ENCODE measurements around the gene MCC.

The MCC gene

DNA sequence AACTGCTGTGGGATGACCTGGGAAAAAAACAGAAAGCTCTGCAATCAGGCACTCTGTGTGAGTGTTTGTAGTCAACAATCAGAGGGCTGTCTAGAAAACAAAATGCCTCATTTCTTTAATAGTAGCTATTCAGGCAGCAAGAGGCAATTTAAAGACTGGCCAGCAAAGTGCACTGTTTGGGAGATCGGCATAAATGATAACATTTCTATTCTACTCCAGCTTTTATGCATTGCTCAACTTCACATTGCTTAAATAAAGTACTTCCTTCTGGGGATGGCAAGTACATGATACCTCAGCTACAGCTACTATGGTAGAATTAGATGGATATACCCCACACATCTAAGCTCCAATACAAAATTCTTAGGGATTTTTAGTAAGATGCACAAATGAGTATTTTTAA is 318.5 kb downstream of the MCC start:
- no peak overlapping the region for H4K12ac ChIP-seq (ENCODE audit: low read depth, low read length)

DNA sequence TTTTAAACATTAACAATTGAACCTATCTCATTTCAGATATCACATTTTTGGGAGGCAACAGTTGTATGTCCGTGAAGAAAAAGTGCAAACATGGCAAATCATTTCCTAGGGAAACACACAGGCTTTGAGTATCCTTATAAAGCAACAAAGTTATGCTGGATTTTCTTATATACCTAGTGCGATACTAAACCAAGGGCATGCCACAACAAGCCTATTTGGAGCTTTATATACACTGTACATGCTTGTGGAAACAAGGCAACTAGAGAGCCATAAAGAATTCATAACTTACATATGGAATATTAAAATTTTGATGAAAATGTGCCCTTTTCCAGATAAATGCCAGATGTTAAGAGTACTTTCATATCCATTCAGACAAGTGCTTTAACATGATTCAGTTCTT is 320.3 kb downstream of the MCC start:
- Histone ChIP-seq H3K4ac (ENCODE audit: low read depth, low read length) (no peak overlapping the region), H3K79me2 (ENCODE audit: control insufficient read depth, insufficient read depth, low read length, poor library complexity) (no peaks in the 10 kb centered on the region), H3K36me3 (ENCODE audit: control insufficient read depth in 1 of 2, insufficient read depth in 2 of 2, low read length in 2 of 2) (no peaks in the 10 kb centered on the region), H4K91ac (ENCODE audit: low read depth, low read length) (no peak overlapping the region), H4K8ac (ENCODE audit: low read depth, low read length) (no peak overlapping the region), H3K18ac (ENCODE audit: low read length) (no peak overlapping the region), H3K4me2 (ENCODE audit: low read length) (no peak overlapping the region), H2AFZ (ENCODE audit: insufficient read depth, low read length, poor library complexity) (no peak overlapping the region), H2BK12ac (ENCODE audit: low read length) (no peak overlapping the region), H2AK5ac (ENCODE audit: low read length) (no peak overlapping the region), H2BK120ac (ENCODE audit: insufficient read depth, low read length, poor library complexity) (no peak overlapping the region), H2BK5ac (ENCODE audit: low read depth, low read length, poor library complexity) (no peak overlapping the region), H3K79me1 (ENCODE audit: low read length) (no peaks in the 10 kb centered on the region), H3K9ac (ENCODE audit: low read length) (no peak overlapping the region), H4K12ac (ENCODE audit: low read depth, low read length) (no peak overlapping the region), H3K27me3 (ENCODE audit: insufficient read depth, low read length) (no peaks in the 10 kb centered on the region), H3K4me3 (ENCODE audit: low read depth, low read length) (no peak overlapping the region), H3K14ac (ENCODE audit: low read length) (no peak overlapping the region), H3K9me3 (ENCODE audit: insufficient read depth, low read depth, low read length) (no peaks in the 10 kb centered on the region), H3K23ac (ENCODE audit: low read length) (no peak overlapping the region), H3K27ac (ENCODE audit: low read depth, low read length) (no peak overlapping the region), H3K4me1 (ENCODE audit: control insufficient read depth in 1 of 2, insufficient read depth in 2 of 2, low read length in 2 of 2) (peaks cover 0 to 4% of the 10 kb centered on the region in 2 experiments)
- WGBS (ENCODE audit: extremely low coverage, insufficient coverage, insufficient read length) = no CpG with 5 or more reads among the region's 2 CpGs
- DNase-seq = no peak

More for the DNA sequence above, 318.5 kb downstream of the MCC start:
- no peak overlapping the region for H2BK120ac ChIP-seq (ENCODE audit: insufficient read depth, low read length, poor library complexity)
- no peak overlapping the region for H4K91ac ChIP-seq (ENCODE audit: low read depth, low read length)
- no peak overlapping the region for H3K27ac ChIP-seq (ENCODE audit: low read depth, low read length)
- H3K79me2 ChIP-seq (ENCODE audit: control insufficient read depth, insufficient read depth, low read length, poor library complexity) = no peaks in the 10 kb centered on the region
- no peaks in the 10 kb centered on the region for H3K27me3 ChIP-seq (ENCODE audit: insufficient read depth, low read length)
- H2AK5ac ChIP-seq (ENCODE audit: low read length) = no peak overlapping the region
- no CpG with 5 or more reads among the region's 1 CpG for WGBS (ENCODE audit: extremely low coverage, insufficient coverage, insufficient read length)
- H3K23ac ChIP-seq (ENCODE audit: low read length) = no peak overlapping the region
- peaks cover 0 to 4% of the 10 kb centered on the region in 2 experiments for H3K4me1 ChIP-seq (ENCODE audit: control insufficient read depth in 1 of 2, insufficient read depth in 2 of 2, low read length in 2 of 2)
- H3K4me2 ChIP-seq (ENCODE audit: low read length) = no peak overlapping the region
- H4K8ac ChIP-seq (ENCODE audit: low read depth, low read length) = no peak overlapping the region
- no peak overlapping the region for H2AFZ ChIP-seq (ENCODE audit: insufficient read depth, low read length, poor library complexity)
- no peaks in the 10 kb centered on the region for H3K9me3 ChIP-seq (ENCODE audit: insufficient read depth, low read depth, low read length)
- no peaks in the 10 kb centered on the region for H3K36me3 ChIP-seq (ENCODE audit: control insufficient read depth in 1 of 2, insufficient read depth in 2 of 2, low read length in 2 of 2)
- H3K4me3 ChIP-seq (ENCODE audit: low read depth, low read length) = no peak overlapping the region
- no peak overlapping the region for H2BK5ac ChIP-seq (ENCODE audit: low read depth, low read length, poor library complexity)
- no peak overlapping the region for H3K18ac ChIP-seq (ENCODE audit: low read length)
- no peaks in the 10 kb centered on the region for H3K79me1 ChIP-seq (ENCODE audit: low read length)
- no peak overlapping the region for H3K4ac ChIP-seq (ENCODE audit: low read depth, low read length)
- no peak overlapping the region for H3K9ac ChIP-seq (ENCODE audit: low read length)
- no peak overlapping the region for H2BK12ac ChIP-seq (ENCODE audit: low read length)
- no peak overlapping the region for H3K14ac ChIP-seq (ENCODE audit: low read length)
- DNase-seq = peak in 1 of 2 donors; percentile 38

DNA sequence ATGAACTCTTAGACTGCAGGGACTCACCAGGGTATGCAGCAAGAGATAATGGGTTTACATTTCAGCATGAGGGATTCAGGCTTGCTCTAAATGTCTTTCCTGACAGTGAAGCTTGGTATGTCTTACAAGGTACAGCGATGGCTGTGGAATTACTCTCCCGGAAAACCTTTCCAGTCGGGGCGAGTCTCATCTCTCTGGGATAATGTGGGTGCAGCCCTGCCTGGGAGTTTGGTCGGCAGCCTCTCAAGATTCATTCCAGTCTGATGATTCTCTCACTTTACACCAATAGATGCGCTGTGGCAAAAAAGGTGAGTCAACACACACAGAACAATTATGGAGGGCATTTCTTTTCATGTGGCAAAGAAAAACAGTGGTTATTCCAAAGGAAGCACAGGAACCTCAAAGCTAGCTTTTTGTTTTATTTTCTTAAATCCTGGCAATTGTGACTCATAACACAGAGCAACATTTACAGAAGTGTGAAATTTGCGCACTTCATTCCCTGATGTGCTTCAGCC is 321.3 kb downstream of the MCC start:
- no peak overlapping the region for H2BK12ac ChIP-seq (ENCODE audit: low read length)
- no peaks in the 10 kb centered on the region for H3K79me2 ChIP-seq (ENCODE audit: control insufficient read depth, insufficient read depth, low read length, poor library complexity)
- no peak overlapping the region for H4K8ac ChIP-seq (ENCODE audit: low read depth, low read length)
- no peak overlapping the region for H4K91ac ChIP-seq (ENCODE audit: low read depth, low read length)
- no peaks in the 10 kb centered on the region for H3K9me3 ChIP-seq (ENCODE audit: insufficient read depth, low read depth, low read length)
- H3K14ac ChIP-seq (ENCODE audit: low read length) = no peak overlapping the region
- H3K4me2 ChIP-seq (ENCODE audit: low read length) = no peak overlapping the region
- no CpG with 5 or more reads among the region's 7 CpGs for WGBS (ENCODE audit: extremely low coverage, insufficient coverage, insufficient read length)
- no peaks in the 10 kb centered on the region for H3K27me3 ChIP-seq (ENCODE audit: insufficient read depth, low read length)
- no peaks in the 10 kb centered on the region for H3K79me1 ChIP-seq (ENCODE audit: low read length)
- peaks cover 0 to 4% of the 10 kb centered on the region in 2 experiments for H3K4me1 ChIP-seq (ENCODE audit: control insufficient read depth in 1 of 2, insufficient read depth in 2 of 2, low read length in 2 of 2)
- H3K18ac ChIP-seq (ENCODE audit: low read length) = no peak overlapping the region
- H4K12ac ChIP-seq (ENCODE audit: low read depth, low read length) = no peak overlapping the region
- no peak overlapping the region for H3K4me3 ChIP-seq (ENCODE audit: low read depth, low read length)
- peak; percentile 59 to 61 for DNase-seq
- no peak overlapping the region for H3K23ac ChIP-seq (ENCODE audit: low read length)
- H2BK120ac ChIP-seq (ENCODE audit: insufficient read depth, low read length, poor library complexity) = no peak overlapping the region
- H3K27ac ChIP-seq (ENCODE audit: low read depth, low read length) = no peak overlapping the region
- H3K4ac ChIP-seq (ENCODE audit: low read depth, low read length) = no peak overlapping the region
- H3K36me3 ChIP-seq (ENCODE audit: control insufficient read depth in 1 of 2, insufficient read depth in 2 of 2, low read length in 2 of 2) = no peaks in the 10 kb centered on the region
- H2BK5ac ChIP-seq (ENCODE audit: low read depth, low read length, poor library complexity) = no peak overlapping the region
- no peak overlapping the region for H2AFZ ChIP-seq (ENCODE audit: insufficient read depth, low read length, poor library complexity)
- H3K9ac ChIP-seq (ENCODE audit: low read length) = no peak overlapping the region
- no peak overlapping the region for H2AK5ac ChIP-seq (ENCODE audit: low read length)

- Histone ChIP-seq H3K9me3 (ENCODE audit: insufficient read depth, low read depth, low read length) (no peaks in the 10 kb centered on the region), H2BK5ac (ENCODE audit: low read depth, low read length, poor library complexity) (no peak overlapping the region), H3K4me2 (ENCODE audit: low read length) (no peak overlapping the region), H2BK120ac (ENCODE audit: insufficient read depth, low read length, poor library complexity) (no peak overlapping the region), H4K8ac (ENCODE audit: low read depth, low read length) (no peak overlapping the region), H3K23ac (ENCODE audit: low read length) (no peak overlapping the region), H3K79me2 (ENCODE audit: control insufficient read depth, insufficient read depth, low read length, poor library complexity) (no peaks in the 10 kb centered on the region), H3K79me1 (ENCODE audit: low read length) (no peaks in the 10 kb centered on the region), H4K12ac (ENCODE audit: low read depth, low read length) (no peak overlapping the region), H3K18ac (ENCODE audit: low read length) (no peak overlapping the region), H2BK12ac (ENCODE audit: low read length) (no peak overlapping the region), H2AFZ (ENCODE audit: insufficient read depth, low read length, poor library complexity) (no peak overlapping the region), H3K27ac (ENCODE audit: low read depth, low read length) (no peak overlapping the region), H3K4ac (ENCODE audit: low read depth, low read length) (no peak overlapping the region), H3K4me1 (ENCODE audit: control insufficient read depth in 1 of 2, insufficient read depth in 2 of 2, low read length in 2 of 2) (peaks cover 0 to 4% of the 10 kb centered on the region in 2 experiments), H3K4me3 (ENCODE audit: low read depth, low read length) (no peak overlapping the region), H3K9ac (ENCODE audit: low read length) (no peak overlapping the region), H3K14ac (ENCODE audit: low read length) (no peak overlapping the region), H3K27me3 (ENCODE audit: insufficient read depth, low read length) (no peaks in the 10 kb centered on the region), H2AK5ac (ENCODE audit: low read length) (no peak overlapping the region), H3K36me3 (ENCODE audit: control insufficient read depth in 1 of 2, insufficient read depth in 2 of 2, low read length in 2 of 2) (no peaks in the 10 kb centered on the region), H4K91ac (ENCODE audit: low read depth, low read length) (no peak overlapping the region)
- no CpG with 5 or more reads among the region's 4 CpGs for WGBS (ENCODE audit: extremely low coverage, insufficient coverage, insufficient read length)
- no peak for DNase-seq
These were observed 322.0 kb downstream of the MCC start for GRCh38 chr5:113166261-113166660.
